ENCODE measurements around the gene MYOM1. TPM values are rescaled to one million over a fixed set of nuclear protein-coding genes. Genes with fewer than 3 reads are reported as not detected.

The MYOM1 gene
- total RNA-seq, 3 donors from 2014 or later: 3.1 to 6.9 (median 5.9) TPM

DNA sequence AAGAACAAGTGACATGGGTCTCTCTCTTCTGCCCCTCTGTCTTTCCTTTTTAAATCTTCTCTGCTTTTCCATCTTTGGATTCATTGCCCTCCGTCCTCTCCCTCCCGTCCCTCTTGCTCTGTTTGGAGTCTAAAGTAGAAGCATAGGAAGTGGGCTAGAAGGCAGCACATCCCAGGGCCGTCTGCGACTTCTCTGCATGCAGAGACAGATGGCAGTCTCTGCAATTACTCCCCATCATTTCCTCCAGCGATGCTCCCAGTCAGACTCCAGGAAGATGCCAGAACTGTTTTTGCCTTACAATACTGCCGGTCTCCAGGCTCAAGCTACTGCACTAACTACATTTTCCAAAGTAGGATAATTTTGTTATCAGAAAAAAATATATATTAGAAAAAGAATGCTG is 171.6 kb downstream of the MYOM1 start:
- Histone ChIP-seq H3K36me3 (no peaks in the 10 kb centered on the region), H3K4me3 (no peak overlapping the region), H3K27me3 (no peaks in the 10 kb centered on the region), H3K9me3 (no peaks in the 10 kb centered on the region), H3K4me1 (peaks cover 0 to 6% of the 10 kb centered on the region in 2 donors), H3K27ac (no peak overlapping the region)
- intact Hi-C loops (cut with DNase I; ENCODE audit: low total_unique reads): loop anchor here (1.0 kb wide), 1 partner anchor 8 kb away; no protein-coding TSS in a partner anchor
- DNase-seq (ENCODE audit: low spot score in 2 of 2): no peak
- TF ChIP-seq POLR2A (IDR thresholded peaks at IDR 0.05) (no peak), POLR2AphosphoS5 (IDR thresholded peaks at IDR 0.05) (no peak), CTCF (IDR thresholded peaks at IDR 0.05) (no peak)

DNA sequence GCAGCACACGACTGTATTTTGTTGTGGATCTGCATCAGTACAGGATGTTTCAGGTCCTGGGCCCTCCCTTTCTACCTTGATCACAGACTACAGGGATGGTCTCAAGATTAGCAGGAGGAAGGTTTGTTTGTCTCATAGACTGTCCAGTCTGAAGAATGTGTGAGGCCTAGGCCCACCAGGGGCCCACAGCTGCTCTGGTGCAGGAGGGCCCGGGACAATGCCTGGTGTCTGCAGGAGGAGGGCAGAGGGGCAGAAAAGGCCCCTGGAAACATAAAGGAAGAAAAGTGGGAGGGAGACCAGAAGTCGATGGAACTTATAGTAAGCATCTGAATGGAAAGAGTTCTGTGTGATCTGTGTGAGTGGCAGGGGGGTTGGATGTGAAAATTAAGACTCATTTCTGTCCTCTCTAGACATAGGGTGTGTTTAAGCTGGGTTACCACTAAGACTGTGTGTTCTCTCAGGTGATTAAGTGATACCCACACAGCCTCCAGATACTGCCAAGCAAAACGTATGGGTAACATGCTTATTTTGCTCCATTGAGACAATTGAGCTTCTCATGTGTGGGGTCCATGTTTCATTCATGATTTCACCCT is 173.5 kb downstream of the MYOM1 start:
- Histone ChIP-seq H3K4me1 (peaks cover 0 to 6% of the 10 kb centered on the region in 2 donors), H3K36me3 (no peaks in the 10 kb centered on the region), H3K9me3 (no peaks in the 10 kb centered on the region), H3K27me3 (no peaks in the 10 kb centered on the region), H3K27ac (no peak overlapping the region), H3K4me3 (no peak overlapping the region)
- TF ChIP-seq CTCF (IDR thresholded peaks at IDR 0.05): no peak
- no peak for TF ChIP-seq POLR2AphosphoS5 (IDR thresholded peaks at IDR 0.05)
- TF ChIP-seq POLR2A (IDR thresholded peaks at IDR 0.05): no peak
- DNase-seq (ENCODE audit: low spot score in 2 of 2): no peak
- intact Hi-C loops (cut with DNase I; ENCODE audit: low total_unique reads): no loop called here

- H3K4me3 ChIP-seq: peak overlapping the region in 1 of 3 donors; percentile 24
- intact Hi-C loops (cut with DNase I; ENCODE audit: low total_unique reads): no loop called here
- no peak for TF ChIP-seq POLR2AphosphoS5 (IDR thresholded peaks at IDR 0.05)
- TF ChIP-seq POLR2A (IDR thresholded peaks at IDR 0.05): no peak
- no peak for TF ChIP-seq CTCF (IDR thresholded peaks at IDR 0.05)
- H3K4me1 ChIP-seq: peaks cover 0 to 6% of the 10 kb centered on the region in 2 donors
- DNase-seq (ENCODE audit: low spot score in 2 of 2): peak in 1 of 2 donors; percentile 58
- no peaks in the 10 kb centered on the region for H3K9me3 ChIP-seq
- no peak overlapping the region for H3K27ac ChIP-seq
- H3K36me3 ChIP-seq: no peaks in the 10 kb centered on the region
- H3K27me3 ChIP-seq: no peaks in the 10 kb centered on the region
Measured at GRCh38 chr18:3044931-3045698, 174.7 kb downstream of the MYOM1 start.

DNA sequence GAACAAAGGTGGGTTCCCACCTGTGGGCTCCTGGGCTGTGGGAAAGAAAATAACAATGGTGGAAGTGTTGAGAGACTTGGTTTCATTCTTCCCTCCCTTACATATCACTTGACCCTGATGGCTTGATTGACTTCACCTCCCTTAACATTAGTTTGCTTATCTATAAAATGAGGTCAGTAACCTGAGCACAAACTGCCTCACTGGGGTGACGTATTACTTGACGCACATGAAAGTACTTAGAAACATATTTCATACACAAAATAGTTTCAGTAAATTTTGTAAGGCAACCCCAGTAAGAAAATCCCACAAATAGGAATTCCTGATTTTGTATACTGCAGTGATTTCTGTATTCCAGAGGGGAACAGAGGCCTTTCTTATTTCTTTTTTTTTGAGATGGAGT is 177.4 kb downstream of the MYOM1 start:
- Histone ChIP-seq H3K27ac (peak overlapping the region; percentile 21 to 27), H3K27me3 (no peaks in the 10 kb centered on the region), H3K9me3 (no peaks in the 10 kb centered on the region), H3K4me1 (peaks cover 0 to 6% of the 10 kb centered on the region in 2 donors), H3K36me3 (no peaks in the 10 kb centered on the region), H3K4me3 (no peak overlapping the region)
- TF ChIP-seq POLR2A (IDR thresholded peaks at IDR 0.05) (no peak), POLR2AphosphoS5 (IDR thresholded peaks at IDR 0.05) (no peak), CTCF (IDR thresholded peaks at IDR 0.05) (no peak)
- intact Hi-C loops (cut with DNase I; ENCODE audit: low total_unique reads): no loop called here
- no peak for DNase-seq (ENCODE audit: low spot score in 2 of 2)

DNA sequence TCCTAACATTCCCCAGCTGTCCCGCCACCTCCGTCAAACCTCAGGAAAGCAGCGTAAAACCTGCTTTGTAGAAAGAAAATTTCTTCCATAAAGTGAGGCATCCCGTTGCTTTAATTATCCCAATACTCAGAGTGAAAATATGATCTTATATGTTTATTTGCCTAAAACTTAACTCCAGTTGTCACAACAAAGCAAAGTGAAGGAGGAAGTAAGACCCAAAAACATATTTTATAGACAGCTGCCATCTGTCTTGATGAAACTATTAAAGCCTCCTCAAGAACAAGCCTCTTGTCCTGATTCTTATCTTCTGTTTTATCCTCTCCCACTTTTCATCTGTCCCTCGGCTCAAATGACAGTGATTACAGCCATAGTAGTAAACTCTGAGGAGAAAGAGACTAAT is 177.9 kb downstream of the MYOM1 start:
- Histone ChIP-seq H3K9me3 (no peaks in the 10 kb centered on the region), H3K4me3 (no peak overlapping the region), H3K27ac (peak overlapping the region; percentile 21 to 27), H3K4me1 (peaks cover 0 to 6% of the 10 kb centered on the region in 2 donors), H3K27me3 (no peaks in the 10 kb centered on the region), H3K36me3 (no peaks in the 10 kb centered on the region)
- DNase-seq (ENCODE audit: low spot score in 2 of 2): no peak
- intact Hi-C loops (cut with DNase I; ENCODE audit: low total_unique reads): no loop called here
- no peak for TF ChIP-seq POLR2A (IDR thresholded peaks at IDR 0.05)
- no peak for TF ChIP-seq POLR2AphosphoS5 (IDR thresholded peaks at IDR 0.05)
- no peak for TF ChIP-seq CTCF (IDR thresholded peaks at IDR 0.05)
